HCT116 (cell line): ENCODE results near the gene EPHX1.

ENCODE experiments used
- CTCF ChIP-seq, 3 experiments: fragments of 200-600 bp in 1 of 3; sonication (generic) in 1 of 3; IDR thresholded peaks in 2 of 3; conservative IDR thresholded peaks in 1 of 3; 2 replicates each; pipeline ENCODE4 v1.5.1; 2012 to 2017; ENCODE audit warnings: low read depth in 2 of 3, low read length in 2 of 3, antibody characterized with exemption in 1 of 3, borderline replicate concordance in 1 of 3, control low read depth in 1 of 3, mild to moderate bottlenecking in 1 of 3, mixed read lengths in 1 of 3, mixed run types in 1 of 3, moderate library complexity in 1 of 3; ENCODE audit not compliant: insufficient read depth in 1 of 3
- MAX ChIP-seq: IDR thresholded peaks from 2 replicates; pipeline ENCODE4 v1.6.1; 2012
- POLR2A ChIP-seq: IDR thresholded peaks from 2 replicates; pipeline ENCODE4 v1.7.0; 2011; ENCODE audit warnings: borderline replicate concordance; ENCODE audit not compliant: insufficient read depth, insufficient read length; ENCODE audit errors: extremely low read depth
- POLR2AphosphoS5 ChIP-seq: IDR thresholded peaks from 2 replicates; pipeline ENCODE4 v1.6.1; 2011; ENCODE audit warnings: mild to moderate bottlenecking, low read depth, low read length, moderate library complexity
- RAD21 ChIP-seq: IDR thresholded peaks from 2 replicates; pipeline ENCODE4 v1.6.1; 2012; ENCODE audit warnings: low read depth, mild to moderate bottlenecking
- TCF7L2 ChIP-seq: IDR thresholded peaks from 2 replicates; pipeline ENCODE4 v1.7.0; 2011; ENCODE audit warnings: borderline replicate concordance, inconsistent platforms; ENCODE audit not compliant: insufficient read depth, insufficient read length; ENCODE audit errors: extremely low read depth
- ZNF274 ChIP-seq: fragments of 200-500 bp; sonication (Bioruptor generic); IDR thresholded peaks from 2 replicates; pipeline ENCODE4 v1.6.1; 2014; ENCODE audit warnings: mild to moderate bottlenecking, low read depth, low read length, inconsistent platforms
- TF ChIP-seq, protein P1 (sequence below): IDR thresholded peaks from 2 replicates; pipeline ENCODE4 v1.6.1; 2012

- TF ChIP-seq CTCF (IDR thresholded peaks at IDR 0.05 in 2 of 3, conservative IDR thresholded peaks at IDR 0.05 in 1 of 3; ENCODE audit: borderline replicate concordance in 1 of 3, insufficient read depth in 1 of 3, low read depth in 2 of 3, low read length in 2 of 3) (no peak), MAX (no peak), RAD21 (no peak), TCF7L2 (no peak), ZNF274 (no peak), POLR2A (no peak), POLR2AphosphoS5 (no peak)
- TF ChIP-seq, protein P1, sequence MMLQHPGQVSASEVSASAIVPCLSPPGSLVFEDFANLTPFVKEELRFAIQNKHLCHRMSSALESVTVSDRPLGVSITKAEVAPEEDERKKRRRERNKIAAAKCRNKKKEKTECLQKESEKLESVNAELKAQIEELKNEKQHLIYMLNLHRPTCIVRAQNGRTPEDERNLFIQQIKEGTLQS: no peak
Observed at GRCh38 chr1:225863167-225863566, 53.2 kb downstream of the EPHX1 start.
